ENCODE data around the gene REN. TPM values are rescaled to one million over a fixed set of nuclear protein-coding genes. Genes with fewer than 3 reads are reported as not detected.

REN gene
- total RNA-seq, 1 donor from 2014 or later, result 0.30 TPM

- DNase-seq, result no peak
These were observed 13.7 kb downstream of the REN start for GRCh38 chr1:204152310-204153044.

GRCh38 chr1:204151552-204152309, 14.4 kb downstream of the REN start, which contains the start of gene ETNK2:
Gene ETNK2, minus strand, starts transcription at chr1:204152044. Its CDS starts 192 bp downstream, at chr1:204151852.
- no peak for DNase-seq

GRCh38 chr1:204150702-204151551, 15.2 kb downstream of the REN start:
- DNase-seq, result no peak

GRCh38 chr1:204149635-204150565, 16.2 kb downstream of the REN start:
- no peak for DNase-seq

GRCh38 chr1:204149107-204149506, 17.0 kb downstream of the REN start:
- no peak for DNase-seq

- no peak for DNase-seq
These were observed 18.4 kb downstream of the REN start for GRCh38 chr1:204147406-204148383.

GRCh38 chr1:204146965-204147364, 19.2 kb downstream of the REN start:
- no peak for DNase-seq

- DNase-seq, result no peak
These were observed 19.8 kb downstream of the REN start for GRCh38 chr1:204146309-204146708.

GRCh38 chr1:204145033-204145504, 21.1 kb downstream of the REN start:
- DNase-seq, result no peak

GRCh38 chr1:204143276-204144041, 22.7 kb downstream of the REN start:
- DNase-seq, result no peak

- DNase-seq, result no peak
These were observed 23.8 kb downstream of the REN start for GRCh38 chr1:204142032-204142974.

- DNase-seq, result no peak
These were observed 25.0 kb downstream of the REN start for GRCh38 chr1:204141131-204141530.

GRCh38 chr1:204139952-204140351, 26.2 kb downstream of the REN start:
- DNase-seq, result no peak

GRCh38 chr1:204139088-204139487, 27.0 kb downstream of the REN start:
- no peak for DNase-seq

- DNase-seq, result no peak
These were observed 29.3 kb downstream of the REN start for GRCh38 chr1:204136814-204137213.

GRCh38 chr1:204134103-204134502, 32.0 kb downstream of the REN start:
- DNase-seq, result no peak

GRCh38 chr1:204132718-204133117, 33.4 kb downstream of the REN start:
- no peak for DNase-seq

GRCh38 chr1:204131978-204132377, 34.2 kb downstream of the REN start:
- no peak for DNase-seq
